Common myeloid progenitor, CD34-positive (primary cell): Measurements from ENCODE around the gene C10orf143.

Experiments
- CTCF ChIA-PET: fragments of 350-600 bp; sonication (Branson Sonifier 250); formaldehyde crosslinking; loops from one replicate; lab custom pipeline; 2021; ENCODE audit warnings: antibody characterized with exemption; lab: Charles Lee
- POLR2A ChIA-PET: fragments of 350-600 bp; sonication (Branson Sonifier 250); formaldehyde crosslinking; loops from one replicate; lab custom pipeline; 2021; ENCODE audit warnings: antibody characterized with exemption; lab: Charles Lee
- DNase-seq, 3 donors: peaks; one replicate each; pipeline versions ENCODE4 v3.0.0 to v3.0.0-alpha.2; 2013
- H3K27ac ChIP-seq, 2 experiments: 1 replicate in 1 of 2; 2 replicates in 1 of 2; pipeline ENCODE4 v1.7.0; 2013; ENCODE audit warnings: inconsistent platforms in 2 of 2, low read length in 2 of 2, mild to moderate bottlenecking in 2 of 2, low read depth in 1 of 2, moderate library complexity in 1 of 2; ENCODE audit not compliant: severe bottlenecking in 2 of 2, insufficient read depth in 1 of 2, poor library complexity in 1 of 2
- H3K27me3 ChIP-seq, 5 experiments: replicated peaks in 2 of 5; 1 replicate in 3 of 5; 2 replicates in 2 of 5; pipeline versions ENCODE4 v1.6.1 to v1.7.0; 2013; ENCODE audit warnings: low read length in 4 of 5, mild to moderate bottlenecking in 2 of 5, moderate library complexity in 2 of 5, inconsistent platforms in 1 of 5; ENCODE audit not compliant: insufficient read depth in 5 of 5, control insufficient read depth in 4 of 5
- H3K36me3 ChIP-seq, 4 experiments: 1 replicate in 2 of 4; 2 replicates in 2 of 4; pipeline versions ENCODE4 v1.6.1 to v1.7.0; 2013; ENCODE audit warnings: low read length in 3 of 4, control low read depth in 1 of 4, mild to moderate bottlenecking in 1 of 4; ENCODE audit not compliant: control insufficient read depth in 4 of 4, insufficient read depth in 4 of 4
- H3K4me1 ChIP-seq, 4 experiments: 1 replicate in 3 of 4; 2 replicates in 1 of 4; pipeline versions ENCODE4 v1.6.1 to v1.7.1; 2013; ENCODE audit warnings: low read length in 3 of 4, mild to moderate bottlenecking in 3 of 4, control low read depth in 1 of 4, inconsistent platforms in 1 of 4, moderate library complexity in 1 of 4; ENCODE audit not compliant: control insufficient read depth in 4 of 4, insufficient read depth in 4 of 4; ENCODE audit errors: control extremely low read depth in 1 of 4
- H3K4me3 ChIP-seq, 7 experiments: 1 replicate in 4 of 7; 2 replicates in 3 of 7; pipeline versions ENCODE4 v1.5.1 to v1.7.0; 2013; ENCODE audit warnings: mild to moderate bottlenecking in 7 of 7, low read length in 6 of 7, moderate library complexity in 6 of 7, inconsistent platforms in 2 of 7, low read depth in 2 of 7, control low read depth in 1 of 7; ENCODE audit not compliant: insufficient read depth in 4 of 7, control insufficient read depth in 1 of 7; ENCODE audit errors: extremely low read depth in 1 of 7
- H3K9me3 ChIP-seq, 5 experiments: 1 replicate in 4 of 5; 2 replicates in 1 of 5; pipeline versions ENCODE4 v1.6.1 to v1.7.1; 2013; ENCODE audit warnings: low read length in 4 of 5, mild to moderate bottlenecking in 2 of 5, inconsistent platforms in 1 of 5, low read depth in 1 of 5, moderate library complexity in 1 of 5; ENCODE audit not compliant: control insufficient read depth in 4 of 5, insufficient read depth in 2 of 5; ENCODE audit errors: control extremely low read depth in 1 of 5
- WGBS: methylation state at CpG from one replicate; pipeline ENCODE4 v1.1.5; 2013; ENCODE audit not compliant: insufficient coverage; 5-methylcytosine and 5-hydroxymethylcytosine counted together

Gene C10orf143

GRCh38 chr10:130062976-130063375 lies 47.7 kb downstream of the C10orf143 start:
- Histone ChIP-seq H3K27ac (no peak overlapping the region), H3K9me3 (no peaks in the 10 kb centered on the region), H3K4me3 (no peak overlapping the region), H3K4me1 (no peaks in the 10 kb centered on the region), H3K27me3 (no peaks in the 10 kb centered on the region), H3K36me3 (no peaks in the 10 kb centered on the region)
- ChIA-PET POLR2A (no interaction called here), CTCF (interaction anchor here (1.1 kb wide), 1 partner anchor 11 kb away, joined by 3 read pairs; no protein-coding TSS in a partner anchor)
- no peak for DNase-seq
- 99% methylated on average over 12 of the region's 13 CpGs for WGBS

- Histone ChIP-seq H3K4me1 (no peaks in the 10 kb centered on the region), H3K27me3 (no peaks in the 10 kb centered on the region), H3K36me3 (no peaks in the 10 kb centered on the region), H3K27ac (no peak overlapping the region), H3K9me3 (no peaks in the 10 kb centered on the region), H3K4me3 (no peak overlapping the region)
- 98% methylated on average over 3 of the region's 3 CpGs for WGBS
- no peak for DNase-seq
- CTCF ChIA-PET = no interaction called here
- POLR2A ChIA-PET = no interaction called here
Observed at GRCh38 chr10:130062201-130062600, 48.4 kb downstream of the C10orf143 start.

- WGBS = 95% methylated on average over 6 of the region's 6 CpGs
- Histone ChIP-seq H3K27me3 (no peaks in the 10 kb centered on the region), H3K4me1 (no peaks in the 10 kb centered on the region), H3K9me3 (no peaks in the 10 kb centered on the region), H3K36me3 (no peaks in the 10 kb centered on the region), H3K4me3 (no peak overlapping the region), H3K27ac (no peak overlapping the region)
- ChIA-PET CTCF (no interaction called here), POLR2A (no interaction called here)
- DNase-seq = no peak
Observed at GRCh38 chr10:130061760-130062159, 48.9 kb downstream of the C10orf143 start.

- Histone ChIP-seq H3K9me3 (peaks cover 0 to 8% (median 2%) of the 10 kb centered on the region in 5 experiments), H3K36me3 (no peaks in the 10 kb centered on the region), H3K27ac (no peak overlapping the region), H3K27me3 (no peaks in the 10 kb centered on the region), H3K4me3 (no peak overlapping the region), H3K4me1 (no peaks in the 10 kb centered on the region)
- CTCF ChIA-PET = no interaction called here
- WGBS = 94% methylated on average over 3 of the region's 3 CpGs
- POLR2A ChIA-PET = no interaction called here
- DNase-seq = no peak
Observed at GRCh38 chr10:130054021-130054420, 56.6 kb downstream of the C10orf143 start.

GRCh38 chr10:130053561-130053960 lies 57.1 kb downstream of the C10orf143 start:
- WGBS = 94% methylated on average over 11 of the region's 11 CpGs
- Histone ChIP-seq H3K4me3 (no peak overlapping the region), H3K27ac (no peak overlapping the region), H3K36me3 (no peaks in the 10 kb centered on the region), H3K4me1 (no peaks in the 10 kb centered on the region), H3K9me3 (peaks cover 0 to 8% (median 2%) of the 10 kb centered on the region in 5 experiments), H3K27me3 (no peaks in the 10 kb centered on the region)
- no peak for DNase-seq
- CTCF ChIA-PET = interaction anchor here (1.3 kb wide), 1 partner anchor 11 kb away, joined by 3 read pairs; no protein-coding TSS in a partner anchor
- POLR2A ChIA-PET = no interaction called here

GRCh38 chr10:130052193-130052592 lies 58.4 kb downstream of the C10orf143 start:
- WGBS = 89% methylated on average over 8 of the region's 9 CpGs
- Histone ChIP-seq H3K27me3 (peaks cover 0 to 2% (median 0%) of the 10 kb centered on the region in 5 experiments), H3K4me1 (no peaks in the 10 kb centered on the region), H3K9me3 (peaks cover 0 to 8% (median 2%) of the 10 kb centered on the region in 5 experiments), H3K36me3 (no peaks in the 10 kb centered on the region), H3K27ac (no peak overlapping the region), H3K4me3 (no peak overlapping the region)
- ChIA-PET POLR2A (no interaction called here), CTCF (interaction anchor here (0.7 to 1.3 kb wide), 2 partner anchors 10 to 11 kb away, joined by 3 read pairs; no protein-coding TSS in a partner anchor)
- DNase-seq = no peak

GRCh38 chr10:130050721-130051120 lies 59.9 kb downstream of the C10orf143 start:
- no peak overlapping the region for H3K27ac ChIP-seq
- H3K27me3 ChIP-seq = peaks cover 0 to 2% (median 0%) of the 10 kb centered on the region in 5 experiments
- CTCF ChIA-PET = no interaction called here
- no peaks in the 10 kb centered on the region for H3K4me1 ChIP-seq
- no peak for DNase-seq
- H3K4me3 ChIP-seq = no peak overlapping the region
- H3K36me3 ChIP-seq = no peaks in the 10 kb centered on the region
- 89% methylated on average over 5 of the region's 12 CpGs for WGBS
- POLR2A ChIA-PET = no interaction called here
- H3K9me3 ChIP-seq = peaks cover 0 to 8% (median 0%) of the 10 kb centered on the region in 5 experiments
